ENCODE data around the gene EML1.

The EML1 gene

DNA sequence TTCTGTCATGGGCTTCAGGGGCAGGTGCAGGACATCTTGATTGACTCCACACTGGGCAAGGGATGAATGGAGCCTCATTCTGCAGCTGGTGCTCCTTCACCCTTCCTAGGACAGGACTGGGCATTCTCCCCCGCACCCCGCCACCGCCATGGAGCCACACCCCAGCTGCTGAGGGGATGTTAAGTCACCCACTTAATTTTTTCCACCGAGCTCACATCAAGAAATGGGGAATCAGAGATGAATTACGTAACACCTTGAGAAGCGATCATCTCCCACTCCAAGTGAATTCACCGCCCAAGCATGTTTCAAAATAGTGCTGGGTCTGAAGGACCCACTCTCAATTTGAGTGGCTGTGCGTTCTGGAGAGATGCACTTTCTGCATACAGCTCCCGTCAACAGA lies 94.2 kb downstream of the EML1 start:
- no peak overlapping the region for H3K4me3 ChIP-seq (ENCODE audit: low read depth in 1 of 5, low read length in 5 of 5)
- H3K9me3 ChIP-seq (ENCODE audit: control insufficient read depth in 5 of 5, low read length in 5 of 5), result no peaks in the 10 kb centered on the region
- H3K9ac ChIP-seq (ENCODE audit: low read length in 5 of 5), result no peak overlapping the region

DNA sequence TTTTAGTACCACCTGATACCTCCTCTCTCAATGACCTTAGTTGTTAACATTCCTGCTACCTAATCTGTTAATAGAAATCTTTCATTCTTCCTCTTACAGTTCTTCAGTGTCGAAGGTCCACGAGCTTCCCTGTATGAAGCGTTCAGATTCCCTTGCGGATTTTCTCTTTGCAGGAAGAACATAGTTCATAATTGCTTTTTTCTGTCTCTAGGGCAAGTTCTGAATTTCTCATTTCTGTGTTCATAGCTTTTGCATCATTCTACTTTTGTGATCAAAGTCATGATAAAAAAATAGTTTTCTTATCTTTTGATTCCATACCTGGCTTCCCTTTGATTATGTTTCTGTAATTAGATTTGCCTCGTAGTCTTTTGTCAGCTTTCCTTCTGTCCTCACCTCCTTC lies 94.9 kb downstream of the EML1 start:
- no peaks in the 10 kb centered on the region for H3K27me3 ChIP-seq (ENCODE audit: control insufficient read depth in 5 of 5, insufficient read depth in 4 of 5, low read length in 5 of 5)
- no peaks in the 10 kb centered on the region for H3K9me3 ChIP-seq (ENCODE audit: control insufficient read depth in 5 of 5, low read length in 5 of 5)
- H3K4me1 ChIP-seq (ENCODE audit: control insufficient read depth in 5 of 5, insufficient read depth in 5 of 5, low read length in 5 of 5), result no peaks in the 10 kb centered on the region
- H3K36me3 ChIP-seq (ENCODE audit: control insufficient read depth in 5 of 5, insufficient read depth in 5 of 5, low read length in 5 of 5), result peaks cover 0 to 18% (median 2%) of the 10 kb centered on the region in 5 donors
- H3K4me3 ChIP-seq (ENCODE audit: low read depth in 1 of 5, low read length in 5 of 5), result no peak overlapping the region
- H3K27ac ChIP-seq (ENCODE audit: low read depth, low read length), result no peak overlapping the region
- no peak overlapping the region for H3K9ac ChIP-seq (ENCODE audit: low read length in 5 of 5)

More for the DNA sequence above, 94.2 kb downstream of the EML1 start:
- H3K27me3 ChIP-seq (ENCODE audit: control insufficient read depth in 5 of 5, insufficient read depth in 4 of 5, low read length in 5 of 5), result no peaks in the 10 kb centered on the region
- H3K36me3 ChIP-seq (ENCODE audit: control insufficient read depth in 5 of 5, insufficient read depth in 5 of 5, low read length in 5 of 5), result peaks cover 0 to 15% (median 2%) of the 10 kb centered on the region in 5 donors
- no peak overlapping the region for H3K27ac ChIP-seq (ENCODE audit: low read depth, low read length)
- H3K4me1 ChIP-seq (ENCODE audit: control insufficient read depth in 5 of 5, insufficient read depth in 5 of 5, low read length in 5 of 5), result no peaks in the 10 kb centered on the region

GRCh38 chr14:99889268-99889667 lies 96.1 kb downstream of the EML1 start:
- Histone ChIP-seq H3K4me3 (ENCODE audit: low read depth in 1 of 5, low read length in 5 of 5) (no peak overlapping the region), H3K36me3 (ENCODE audit: control insufficient read depth in 5 of 5, insufficient read depth in 5 of 5, low read length in 5 of 5) (peaks cover 0 to 14% (median 0%) of the 10 kb centered on the region in 5 donors), H3K4me1 (ENCODE audit: control insufficient read depth in 5 of 5, insufficient read depth in 5 of 5, low read length in 5 of 5) (no peaks in the 10 kb centered on the region), H3K27ac (ENCODE audit: low read depth, low read length) (no peak overlapping the region), H3K27me3 (ENCODE audit: control insufficient read depth in 5 of 5, insufficient read depth in 4 of 5, low read length in 5 of 5) (no peaks in the 10 kb centered on the region), H3K9ac (ENCODE audit: low read length in 5 of 5) (no peak overlapping the region), H3K9me3 (ENCODE audit: control insufficient read depth in 5 of 5, low read length in 5 of 5) (no peaks in the 10 kb centered on the region)

GRCh38 chr14:99891266-99891665 lies 98.1 kb downstream of the EML1 start:
- no peak overlapping the region for H3K27ac ChIP-seq (ENCODE audit: low read depth, low read length)
- H3K9ac ChIP-seq (ENCODE audit: low read length in 5 of 5), result no peak overlapping the region
- no peaks in the 10 kb centered on the region for H3K27me3 ChIP-seq (ENCODE audit: control insufficient read depth in 5 of 5, insufficient read depth in 4 of 5, low read length in 5 of 5)
- H3K4me3 ChIP-seq (ENCODE audit: low read depth in 1 of 5, low read length in 5 of 5), result no peak overlapping the region
- peaks cover 0 to 14% (median 4%) of the 10 kb centered on the region in 5 donors for H3K36me3 ChIP-seq (ENCODE audit: control insufficient read depth in 5 of 5, insufficient read depth in 5 of 5, low read length in 5 of 5)
- no peaks in the 10 kb centered on the region for H3K9me3 ChIP-seq (ENCODE audit: control insufficient read depth in 5 of 5, low read length in 5 of 5)
- H3K4me1 ChIP-seq (ENCODE audit: control insufficient read depth in 5 of 5, insufficient read depth in 5 of 5, low read length in 5 of 5), result no peaks in the 10 kb centered on the region

- no peaks in the 10 kb centered on the region for H3K27me3 ChIP-seq (ENCODE audit: control insufficient read depth in 5 of 5, insufficient read depth in 4 of 5, low read length in 5 of 5)
- H3K4me1 ChIP-seq (ENCODE audit: control insufficient read depth in 5 of 5, insufficient read depth in 5 of 5, low read length in 5 of 5), result no peaks in the 10 kb centered on the region
- H3K9me3 ChIP-seq (ENCODE audit: control insufficient read depth in 5 of 5, low read length in 5 of 5), result no peaks in the 10 kb centered on the region
- H3K9ac ChIP-seq (ENCODE audit: low read length in 5 of 5), result no peak overlapping the region
- no peak overlapping the region for H3K4me3 ChIP-seq (ENCODE audit: low read depth in 1 of 5, low read length in 5 of 5)
- peaks cover 0 to 15% (median 4%) of the 10 kb centered on the region in 5 donors for H3K36me3 ChIP-seq (ENCODE audit: control insufficient read depth in 5 of 5, insufficient read depth in 5 of 5, low read length in 5 of 5)
- no peak overlapping the region for H3K27ac ChIP-seq (ENCODE audit: low read depth, low read length)
These were observed 98.7 kb downstream of the EML1 start for GRCh38 chr14:99891900-99892299.

DNA sequence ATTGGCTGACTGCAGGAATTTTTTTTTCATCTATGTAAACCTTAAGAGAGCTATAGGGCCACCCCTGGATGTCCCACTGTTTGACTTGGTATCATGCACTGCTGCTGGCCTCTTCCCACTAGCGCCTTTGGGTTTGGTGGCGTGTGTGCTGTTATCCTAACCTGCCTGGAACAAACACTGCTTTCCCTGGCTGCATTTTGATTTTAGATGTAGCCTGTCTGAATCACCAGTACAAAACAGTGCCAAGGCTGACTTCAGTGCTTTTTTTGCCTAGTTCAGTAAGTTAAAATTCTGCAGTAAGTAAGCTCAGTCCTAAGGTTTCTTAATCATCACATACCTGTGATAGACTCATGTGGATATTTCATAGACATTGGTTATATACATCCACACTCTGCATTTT lies 99.2 kb downstream of the EML1 start:
- Histone ChIP-seq H3K27me3 (ENCODE audit: control insufficient read depth in 5 of 5, insufficient read depth in 4 of 5, low read length in 5 of 5) (no peaks in the 10 kb centered on the region), H3K36me3 (ENCODE audit: control insufficient read depth in 5 of 5, insufficient read depth in 5 of 5, low read length in 5 of 5) (peaks cover 0 to 18% (median 4%) of the 10 kb centered on the region in 5 donors), H3K4me3 (ENCODE audit: low read depth in 1 of 5, low read length in 5 of 5) (no peak overlapping the region), H3K9ac (ENCODE audit: low read length in 5 of 5) (no peak overlapping the region), H3K4me1 (ENCODE audit: control insufficient read depth in 5 of 5, insufficient read depth in 5 of 5, low read length in 5 of 5) (no peaks in the 10 kb centered on the region), H3K27ac (ENCODE audit: low read depth, low read length) (no peak overlapping the region), H3K9me3 (ENCODE audit: control insufficient read depth in 5 of 5, low read length in 5 of 5) (no peaks in the 10 kb centered on the region)

DNA sequence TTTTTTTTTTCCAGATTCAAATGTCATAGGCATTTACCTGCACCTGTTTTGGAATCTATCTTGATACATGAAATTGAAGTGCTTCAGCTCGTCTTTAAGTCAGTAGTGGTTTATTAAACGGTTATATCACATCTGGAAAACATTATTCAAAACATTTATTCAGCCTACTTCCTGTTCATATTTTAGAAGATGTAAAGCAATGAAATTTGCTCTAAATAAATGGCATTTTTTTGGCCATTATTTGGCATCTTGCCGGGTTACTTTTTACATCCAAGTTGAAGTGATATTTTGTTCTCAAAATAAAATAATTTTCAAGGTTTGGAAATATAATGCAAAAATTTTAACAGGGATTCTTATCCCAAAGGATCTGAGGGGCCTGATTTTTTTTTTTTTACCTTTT lies 103.1 kb downstream of the EML1 start:
- Histone ChIP-seq H3K27me3 (ENCODE audit: control insufficient read depth in 5 of 5, insufficient read depth in 4 of 5, low read length in 5 of 5) (no peaks in the 10 kb centered on the region), H3K9ac (ENCODE audit: low read length in 5 of 5) (no peak overlapping the region), H3K27ac (ENCODE audit: low read depth, low read length) (no peak overlapping the region), H3K4me3 (ENCODE audit: low read depth in 1 of 5, low read length in 5 of 5) (no peak overlapping the region), H3K9me3 (ENCODE audit: control insufficient read depth in 5 of 5, low read length in 5 of 5) (no peaks in the 10 kb centered on the region), H3K36me3 (ENCODE audit: control insufficient read depth in 5 of 5, insufficient read depth in 5 of 5, low read length in 5 of 5) (peaks cover 4 to 20% (median 9%) of the 10 kb centered on the region in 5 donors), H3K4me1 (ENCODE audit: control insufficient read depth in 5 of 5, insufficient read depth in 5 of 5, low read length in 5 of 5) (no peaks in the 10 kb centered on the region)

DNA sequence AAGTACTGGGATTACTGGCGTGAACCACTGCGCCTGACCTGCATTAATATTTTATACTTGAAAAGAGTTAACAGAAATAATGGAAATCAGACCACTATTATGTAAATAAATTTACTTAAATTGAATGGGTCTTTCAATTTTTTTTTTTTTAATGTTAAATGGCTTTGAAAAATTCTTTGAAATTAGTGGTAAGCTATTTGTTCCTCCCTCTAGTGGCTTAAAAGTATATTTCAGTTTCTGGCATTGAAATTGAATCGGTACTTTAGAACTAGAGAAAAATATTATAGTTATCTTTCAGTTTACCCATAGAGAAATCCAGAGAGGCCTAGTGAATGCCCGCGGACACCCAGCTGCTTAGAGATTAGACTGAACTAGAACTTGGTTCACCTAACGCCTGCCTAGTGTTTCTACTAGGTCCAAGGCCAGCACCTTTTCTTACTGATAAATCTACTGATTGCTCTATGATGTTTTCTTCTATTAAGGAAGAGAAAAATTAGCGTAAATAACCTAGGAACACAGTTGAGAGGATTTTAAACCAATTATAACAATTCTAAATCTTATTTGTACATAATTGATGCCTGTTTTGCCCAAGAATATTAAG lies 106.5 kb downstream of the EML1 start:
- no peaks in the 10 kb centered on the region for H3K9me3 ChIP-seq (ENCODE audit: control insufficient read depth in 5 of 5, low read length in 5 of 5)
- no peaks in the 10 kb centered on the region for H3K4me1 ChIP-seq (ENCODE audit: control insufficient read depth in 5 of 5, insufficient read depth in 5 of 5, low read length in 5 of 5)
- H3K27ac ChIP-seq (ENCODE audit: low read depth, low read length), result no peak overlapping the region
- H3K36me3 ChIP-seq (ENCODE audit: control insufficient read depth in 5 of 5, insufficient read depth in 5 of 5, low read length in 5 of 5), result peaks cover 4 to 20% (median 14%) of the 10 kb centered on the region in 5 donors
- no peak overlapping the region for H3K4me3 ChIP-seq (ENCODE audit: low read depth in 1 of 5, low read length in 5 of 5)
- H3K27me3 ChIP-seq (ENCODE audit: control insufficient read depth in 5 of 5, insufficient read depth in 4 of 5, low read length in 5 of 5), result no peaks in the 10 kb centered on the region
- no peak overlapping the region for H3K9ac ChIP-seq (ENCODE audit: low read length in 5 of 5)

- H3K4me1 ChIP-seq (ENCODE audit: control insufficient read depth in 5 of 5, insufficient read depth in 5 of 5, low read length in 5 of 5), result peaks cover 0 to 8% (median 3%) of the 10 kb centered on the region in 5 donors
- H3K27me3 ChIP-seq (ENCODE audit: control insufficient read depth in 5 of 5, insufficient read depth in 4 of 5, low read length in 5 of 5), result no peaks in the 10 kb centered on the region
- H3K9ac ChIP-seq (ENCODE audit: low read length in 5 of 5), result no peak overlapping the region
- no peaks in the 10 kb centered on the region for H3K9me3 ChIP-seq (ENCODE audit: control insufficient read depth in 5 of 5, low read length in 5 of 5)
- H3K27ac ChIP-seq (ENCODE audit: low read depth, low read length), result no peak overlapping the region
- peaks cover 0 to 35% (median 22%) of the 10 kb centered on the region in 5 donors for H3K36me3 ChIP-seq (ENCODE audit: control insufficient read depth in 5 of 5, insufficient read depth in 5 of 5, low read length in 5 of 5)
- no peak overlapping the region for H3K4me3 ChIP-seq (ENCODE audit: low read depth in 1 of 5, low read length in 5 of 5)
These were observed 109.7 kb downstream of the EML1 start for GRCh38 chr14:99902925-99903324.

DNA sequence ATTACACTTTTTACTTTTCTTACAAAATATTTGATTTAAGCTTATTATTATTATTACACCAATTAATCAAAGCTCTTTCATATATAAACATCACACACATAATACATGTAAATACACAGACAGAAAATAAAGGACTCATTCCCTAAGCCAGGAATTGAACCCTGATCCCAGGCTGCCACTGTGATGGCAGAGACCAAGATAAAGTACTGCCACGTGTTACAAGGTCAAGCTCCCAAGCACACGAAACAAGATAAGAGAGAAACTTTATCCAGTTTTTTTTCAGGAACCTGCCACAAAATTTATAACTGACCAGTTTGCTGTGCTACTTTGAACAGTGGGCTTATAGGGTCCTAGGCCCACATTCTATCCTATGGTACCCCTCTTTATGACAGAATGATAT lies 111.3 kb downstream of the EML1 start:
- Histone ChIP-seq H3K4me1 (ENCODE audit: control insufficient read depth in 5 of 5, insufficient read depth in 5 of 5, low read length in 5 of 5) (peaks cover 0 to 16% (median 11%) of the 10 kb centered on the region in 5 donors), H3K9ac (ENCODE audit: low read length in 5 of 5) (no peak overlapping the region), H3K27ac (ENCODE audit: low read depth, low read length) (no peak overlapping the region), H3K36me3 (ENCODE audit: control insufficient read depth in 5 of 5, insufficient read depth in 5 of 5, low read length in 5 of 5) (peaks cover 0 to 42% (median 34%) of the 10 kb centered on the region in 5 donors), H3K9me3 (ENCODE audit: control insufficient read depth in 5 of 5, low read length in 5 of 5) (no peaks in the 10 kb centered on the region), H3K4me3 (ENCODE audit: low read depth in 1 of 5, low read length in 5 of 5) (no peak overlapping the region), H3K27me3 (ENCODE audit: control insufficient read depth in 5 of 5, insufficient read depth in 4 of 5, low read length in 5 of 5) (no peaks in the 10 kb centered on the region)

All from subcutaneous abdominal adipose tissue (tissue), 5 donors.